ENCODE measurements around the gene COL4A4. TPM values are rescaled to one million over a fixed set of nuclear protein-coding genes. Genes with fewer than 3 reads are reported as not detected.
"Not testable (repeated sequence)": the region's sequence is repeated elsewhere in the genome, so short reads cannot be mapped to it uniquely, and the experiment has no call there.

The COL4A4 gene
- total and polyA plus RNA-seq, 2 donors (not counting 1 experiment from before 2014, with no cell fraction given), result 0.17 to 0.76 TPM

- Histone ChIP-seq H3K36me3 (ENCODE audit: control insufficient read depth, insufficient read depth, low read length) (no peaks in the 10 kb centered on the region), H2AFZ (ENCODE audit: low read length) (no peak overlapping the region), H3K9ac (ENCODE audit: insufficient read depth, low read length) (no peak overlapping the region), H3K4me1 (ENCODE audit: control insufficient read depth, extremely low read depth, insufficient read depth, low read length) (no peaks in the 10 kb centered on the region), H3K27ac (ENCODE audit: insufficient read depth, low read length) (no peak overlapping the region), H3K79me2 (ENCODE audit: control insufficient read depth, insufficient read depth, low read length) (no peaks in the 10 kb centered on the region), H3K4me3 (replicated peaks in 1 of 4; ENCODE audit: control extremely low read depth in 1 of 4, insufficient read depth in 1 of 4, low read depth in 3 of 4, low read length in 4 of 4) (no peak overlapping the region), H3K27me3 (ENCODE audit: control insufficient read depth, insufficient read depth, low read length) (no peaks in the 10 kb centered on the region), H3K9me3 (ENCODE audit: control insufficient read depth, insufficient read depth, low read depth, low read length) (no peaks in the 10 kb centered on the region), H3K4me2 (ENCODE audit: extremely low read depth, insufficient read depth, low read length) (no peak overlapping the region), H4K20me1 (ENCODE audit: control insufficient read depth, extremely low read depth, insufficient read depth, low read length) (no peaks in the 10 kb centered on the region)
- TF ChIP-seq CTCF (conservative IDR thresholded peaks at IDR 0.05 in 1 of 2, IDR thresholded peaks at IDR 0.05 in 1 of 2; ENCODE audit: low read depth in 1 of 2, low read length in 2 of 2) (no peak), EZH2 (IDR thresholded peaks at IDR 0.05; ENCODE audit: low read length, missing control alignments) (no peak)
- DNase-seq (ENCODE audit: low read depth in 2 of 2), result peak in 1 of 2 donors; percentile 5
Observed at GRCh38 chr2:227095346-227095745, 68.7 kb downstream of the COL4A4 start.

- no peak overlapping the region for H3K27ac ChIP-seq (ENCODE audit: insufficient read depth, low read length)
- no peak overlapping the region for H2AFZ ChIP-seq (ENCODE audit: low read length)
- no peaks in the 10 kb centered on the region for H3K79me2 ChIP-seq (ENCODE audit: control insufficient read depth, insufficient read depth, low read length)
- TF ChIP-seq EZH2 (IDR thresholded peaks at IDR 0.05; ENCODE audit: low read length, missing control alignments) (no peak), CTCF (conservative IDR thresholded peaks at IDR 0.05 in 1 of 2, IDR thresholded peaks at IDR 0.05 in 1 of 2; ENCODE audit: low read depth in 1 of 2, low read length in 2 of 2) (no peak)
- H3K9me3 ChIP-seq (ENCODE audit: control insufficient read depth, insufficient read depth, low read depth, low read length), result no peaks in the 10 kb centered on the region
- no peak overlapping the region for H3K4me2 ChIP-seq (ENCODE audit: extremely low read depth, insufficient read depth, low read length)
- H3K4me3 ChIP-seq (replicated peaks in 1 of 4; ENCODE audit: control extremely low read depth in 1 of 4, insufficient read depth in 1 of 4, low read depth in 3 of 4, low read length in 4 of 4), result no peak overlapping the region
- H4K20me1 ChIP-seq (ENCODE audit: control insufficient read depth, extremely low read depth, insufficient read depth, low read length), result no peaks in the 10 kb centered on the region
- no peaks in the 10 kb centered on the region for H3K4me1 ChIP-seq (ENCODE audit: control insufficient read depth, extremely low read depth, insufficient read depth, low read length)
- no peaks in the 10 kb centered on the region for H3K36me3 ChIP-seq (ENCODE audit: control insufficient read depth, insufficient read depth, low read length)
- DNase-seq (ENCODE audit: low read depth in 2 of 2), result no peak
- no peaks in the 10 kb centered on the region for H3K27me3 ChIP-seq (ENCODE audit: control insufficient read depth, insufficient read depth, low read length)
- H3K9ac ChIP-seq (ENCODE audit: insufficient read depth, low read length), result no peak overlapping the region
Observed at GRCh38 chr2:227082286-227082685, 81.7 kb downstream of the COL4A4 start.

DNA sequence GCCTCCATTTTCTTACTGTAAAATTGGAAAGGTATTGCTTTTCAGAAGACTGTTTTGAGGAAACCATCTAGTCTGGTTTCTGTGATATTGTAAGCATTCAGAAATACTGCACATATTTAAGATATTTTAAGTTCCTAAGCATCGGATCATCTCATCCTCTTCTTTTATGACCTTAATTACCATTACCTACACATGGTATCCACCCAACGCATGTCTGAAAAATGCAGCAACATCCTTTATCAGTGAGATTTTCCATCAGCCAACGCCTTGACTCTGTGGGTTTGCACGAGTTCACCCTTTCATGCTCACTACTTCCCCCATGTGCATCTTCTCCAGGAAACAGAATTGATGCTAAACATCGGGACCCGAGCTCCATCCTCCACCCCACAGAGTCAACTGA, 84.3 kb downstream of the COL4A4 start:
- peak in 1 of 2 donors; percentile 33 for DNase-seq (ENCODE audit: low read depth in 2 of 2)
- Histone ChIP-seq H3K79me2 (ENCODE audit: control insufficient read depth, insufficient read depth, low read length) (no peaks in the 10 kb centered on the region), H3K9ac (ENCODE audit: insufficient read depth, low read length) (no peak overlapping the region), H3K4me3 (replicated peaks in 1 of 4; ENCODE audit: control extremely low read depth in 1 of 4, insufficient read depth in 1 of 4, low read depth in 3 of 4, low read length in 4 of 4) (no peak overlapping the region), H3K27me3 (ENCODE audit: control insufficient read depth, insufficient read depth, low read length) (no peaks in the 10 kb centered on the region), H3K27ac (ENCODE audit: insufficient read depth, low read length) (no peak overlapping the region), H4K20me1 (ENCODE audit: control insufficient read depth, extremely low read depth, insufficient read depth, low read length) (no peaks in the 10 kb centered on the region), H3K9me3 (ENCODE audit: control insufficient read depth, insufficient read depth, low read depth, low read length) (no peaks in the 10 kb centered on the region), H3K4me1 (ENCODE audit: control insufficient read depth, extremely low read depth, insufficient read depth, low read length) (no peaks in the 10 kb centered on the region), H3K36me3 (ENCODE audit: control insufficient read depth, insufficient read depth, low read length) (no peaks in the 10 kb centered on the region), H3K4me2 (ENCODE audit: extremely low read depth, insufficient read depth, low read length) (no peak overlapping the region), H2AFZ (ENCODE audit: low read length) (no peak overlapping the region)
- TF ChIP-seq CTCF (conservative IDR thresholded peaks at IDR 0.05 in 1 of 2, IDR thresholded peaks at IDR 0.05 in 1 of 2; ENCODE audit: low read depth in 1 of 2, low read length in 2 of 2) (no peak), EZH2 (IDR thresholded peaks at IDR 0.05; ENCODE audit: low read length, missing control alignments) (no peak)

- not testable (repeated sequence) for H2AFZ ChIP-seq (ENCODE audit: low read length); H3K9me3 ChIP-seq (ENCODE audit: control insufficient read depth, insufficient read depth, low read depth, low read length); H3K4me1 ChIP-seq (ENCODE audit: control insufficient read depth, extremely low read depth, insufficient read depth, low read length); H3K36me3 ChIP-seq (ENCODE audit: control insufficient read depth, insufficient read depth, low read length); H3K79me2 ChIP-seq (ENCODE audit: control insufficient read depth, insufficient read depth, low read length); H3K4me2 ChIP-seq (ENCODE audit: extremely low read depth, insufficient read depth, low read length); DNase-seq (ENCODE audit: low read depth in 2 of 2); H3K27ac ChIP-seq (ENCODE audit: insufficient read depth, low read length); H3K9ac ChIP-seq (ENCODE audit: insufficient read depth, low read length); H4K20me1 ChIP-seq (ENCODE audit: control insufficient read depth, extremely low read depth, insufficient read depth, low read length); H3K27me3 ChIP-seq (ENCODE audit: control insufficient read depth, insufficient read depth, low read length); H3K4me3 ChIP-seq (replicated peaks in 1 of 4; ENCODE audit: control extremely low read depth in 1 of 4, insufficient read depth in 1 of 4, low read depth in 3 of 4, low read length in 4 of 4)
Observed at GRCh38 chr2:227065065-227065464, 98.9 kb downstream of the COL4A4 start.
